Motor neuron (in vitro differentiated cells): ENCODE measurements around the gene LKAAEAR1. TPM values are rescaled to one million over a fixed set of nuclear protein-coding genes. Genes with fewer than 3 reads are reported as not detected.

Experiments
- ATAC-seq, 8 experiments: fragments of 200-7000 bp; cut with Tn5 transposase; replicated peaks in 6 of 8; 2 replicates each; pipeline ENCODE4 v1.8.0; 2021; ENCODE audit warnings: mild to moderate bottlenecking in 8 of 8, moderate library complexity in 8 of 8
- H3K27ac ChIP-seq, 2 donors: fragments of 250-450 bp; sonication (Bioruptor Pico); 2 replicates each; pipeline ENCODE4 v1.9.0; 2021; ENCODE audit warnings: antibody characterized with exemption in 2 of 2, mild to moderate bottlenecking in 2 of 2, moderate library complexity in 1 of 2
- H3K4me1 ChIP-seq, 2 donors: fragments of 250-450 bp; sonication (Bioruptor Pico); replicated peaks in 1 of 2; 2 replicates each; pipeline ENCODE4 v1.6.1; 2021; ENCODE audit warnings: antibody characterized with exemption in 2 of 2, mild to moderate bottlenecking in 2 of 2, moderate library complexity in 1 of 2
- H3K4me3 ChIP-seq, 5 donors: fragments of 250-450 bp; sonication (Bioruptor Pico); 2 replicates each; pipeline ENCODE4 v1.9.0; 2021; ENCODE audit warnings: antibody characterized with exemption in 5 of 5, mild to moderate bottlenecking in 5 of 5, moderate library complexity in 4 of 5
- WGBS, 10 experiments: fragments of 450-650 bp; shearing (Covaris generic); methylation state at CpG; one replicate each; pipeline ENCODE4 v1.0.0; 2022; 5-methylcytosine and 5-hydroxymethylcytosine counted together
- in situ Hi-C, 9 experiments: fragments of 400-800 bp; cut with MboI; loops; one replicate each; pipeline ENCODE4 v1.15.0; 2021; ENCODE audit warnings: low sequenced_read_pairs in 9 of 9, low pct_unique_long_range_greater_than_20kb in 2 of 9; ENCODE audit not compliant: unreplicated experiment in 9 of 9
- total RNA-seq, 8 experiments: library from RNA; unstranded; fragments of 300-600 nt; gene quantifications; 2 replicates each; pipeline versions ENCODE4 v1.2.3 to v1.2.4, GENCODE V29; 2022

Gene LKAAEAR1
- total RNA-seq, 8 experiments from 2014 or later = 0.52 to 0.76 TPM; not detected in 6

- Histone ChIP-seq H3K4me1 (peaks cover 0 to 3% of the 10 kb centered on the region in 2 donors), H3K27ac (no peak overlapping the region), H3K4me3 (no peak overlapping the region)
- ATAC-seq = no peak
- in situ Hi-C loops = no loop called here
- 73 to 100% (median 96%) methylated on average over 1 to 5 of the region's 30 CpGs; no CpG with 5 or more reads in 5 of the 10 experiments for WGBS, 10 experiments
Measured at GRCh38 chr20:64071341-64072332, 12.6 kb downstream of the LKAAEAR1 start.

- no peak overlapping the region for H3K27ac ChIP-seq
- H3K4me3 ChIP-seq = no peak overlapping the region
- in situ Hi-C loops = no loop called here
- 82 to 100% (median 100%) methylated on average over 1 to 8 of the region's 31 CpGs; no CpG with 5 or more reads in 7 of the 10 experiments for WGBS, 10 experiments
- peaks cover 0 to 3% of the 10 kb centered on the region in 2 donors for H3K4me1 ChIP-seq
- ATAC-seq = no peak
Measured at GRCh38 chr20:64070244-64070993, 13.8 kb downstream of the LKAAEAR1 start.

- in situ Hi-C loops = no loop called here
- peak in 7 of 8 experiments; percentile 11 to 72 (median 25) for ATAC-seq
- 35 to 80% methylated on average over 1 to 9 of the region's 14 CpGs; no CpG with 5 or more reads in 8 of the 10 experiments for WGBS, 10 experiments
- no peak overlapping the region for H3K4me3 ChIP-seq
- peaks cover 0 to 3% of the 10 kb centered on the region in 2 donors for H3K4me1 ChIP-seq
- no peak overlapping the region for H3K27ac ChIP-seq
Measured at GRCh38 chr20:64069614-64070243, 14.5 kb downstream of the LKAAEAR1 start.

DNA sequence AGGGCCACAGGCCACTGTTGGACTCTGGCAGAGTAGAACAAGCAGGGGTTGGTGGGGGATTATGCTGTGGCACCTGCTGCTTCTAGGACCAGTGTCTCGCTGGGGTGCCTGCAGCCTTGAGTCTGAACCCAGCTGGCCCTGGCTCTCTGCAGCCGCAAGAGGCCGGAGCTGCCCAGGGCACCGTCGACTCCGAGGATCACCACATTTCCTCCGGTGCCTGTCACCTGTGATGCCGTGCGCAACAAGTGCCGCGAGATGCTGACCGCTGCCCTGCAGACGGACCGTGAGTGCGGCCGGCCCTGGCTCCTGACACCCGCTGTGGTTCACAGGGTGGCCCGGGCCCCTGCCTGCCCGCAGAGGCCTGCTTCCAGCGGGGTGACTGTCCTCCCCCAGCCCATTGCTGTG lies 15.0 kb downstream of the LKAAEAR1 start:
- in situ Hi-C loops = no loop called here
- ATAC-seq = no peak
- no peak overlapping the region for H3K4me3 ChIP-seq

GRCh38 chr20:64068386-64069208 lies 15.6 kb downstream of the LKAAEAR1 start:
- 33 to 100% (median 71%) methylated on average over 1 to 2 of the region's 12 CpGs; no CpG with 5 or more reads in 6 of the 10 experiments for WGBS, 10 experiments
- H3K27ac ChIP-seq = no peak overlapping the region
- H3K4me1 ChIP-seq = peaks cover 7 to 12% of the 10 kb centered on the region in 2 donors
- no peak for ATAC-seq
- in situ Hi-C loops = no loop called here
- H3K4me3 ChIP-seq = no peak overlapping the region

More for the DNA sequence above, 15.0 kb downstream of the LKAAEAR1 start:
- no peak overlapping the region for H3K27ac ChIP-seq
- WGBS, 10 experiments = 80 to 100% (median 86%) methylated on average over 1 to 9 of the region's 20 CpGs; no CpG with 5 or more reads in 6 of the 10 experiments
- peaks cover 4 to 7% of the 10 kb centered on the region in 2 donors for H3K4me1 ChIP-seq

- in situ Hi-C loops = no loop called here
- no peak overlapping the region for H3K4me3 ChIP-seq
- no peak for ATAC-seq
- no peak overlapping the region for H3K27ac ChIP-seq
- H3K4me1 ChIP-seq = peaks cover 7 to 12% of the 10 kb centered on the region in 2 donors
- 67 to 80% methylated on average over 1 to 3 of the region's 12 CpGs; no CpG with 5 or more reads in 8 of the 10 experiments for WGBS, 10 experiments
Measured at GRCh38 chr20:64067733-64068307, 16.4 kb downstream of the LKAAEAR1 start.

DNA sequence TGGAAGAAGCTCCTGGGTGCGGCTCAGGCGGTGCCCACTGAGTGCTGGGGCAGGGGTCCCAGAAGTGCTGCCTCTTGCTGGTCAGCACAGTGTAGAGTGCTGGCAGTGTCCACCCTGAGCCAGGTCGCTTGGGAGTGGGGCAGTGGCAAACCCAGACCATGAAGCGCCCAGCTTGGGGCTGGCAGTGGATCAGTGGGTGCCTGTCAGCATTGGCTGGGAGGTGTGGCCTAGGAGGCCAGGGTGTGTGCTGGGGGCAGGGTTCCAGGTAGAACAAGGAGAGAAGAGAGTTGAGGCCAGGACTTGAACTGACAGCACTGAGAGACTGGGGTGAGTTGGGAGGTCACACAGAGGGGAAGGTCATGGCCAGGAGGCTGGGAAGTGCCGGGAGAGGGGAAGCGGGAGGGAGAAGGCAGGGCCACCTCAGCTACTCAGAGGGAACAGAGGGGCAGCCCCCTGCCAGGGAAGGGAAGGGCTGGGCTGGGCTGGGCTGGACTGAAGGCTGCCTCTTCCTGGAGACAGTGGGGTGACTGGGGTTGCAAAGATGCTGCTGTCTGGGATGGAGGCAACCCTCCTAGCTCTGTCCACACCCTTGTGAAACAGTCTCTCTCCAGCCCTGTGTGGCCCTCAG lies 17.1 kb downstream of the LKAAEAR1 start:
- Histone ChIP-seq H3K4me1 (peaks cover 12 to 18% of the 10 kb centered on the region in 2 donors), H3K4me3 (no peak overlapping the region), H3K27ac (no peak overlapping the region)
- 60 to 86% (median 81%) methylated on average over 1 to 3 of the region's 6 CpGs; no CpG with 5 or more reads in 7 of the 10 experiments for WGBS, 10 experiments
- ATAC-seq = no peak
- in situ Hi-C loops = no loop called here

GRCh38 chr20:64065974-64066343 lies 18.2 kb downstream of the LKAAEAR1 start:
- WGBS, 10 experiments = 0 to 40% (median 18%) methylated on average over 1 to 2 of the region's 5 CpGs; no CpG with 5 or more reads in 6 of the 10 experiments
- Histone ChIP-seq H3K27ac (no peak overlapping the region), H3K4me3 (no peak overlapping the region), H3K4me1 (peaks cover 14 to 19% of the 10 kb centered on the region in 2 donors)
- ATAC-seq = no peak
- in situ Hi-C loops = no loop called here

- peaks cover 14 to 19% of the 10 kb centered on the region in 2 donors for H3K4me1 ChIP-seq
- H3K27ac ChIP-seq = no peak overlapping the region
- no peak overlapping the region for H3K4me3 ChIP-seq
- no peak for ATAC-seq
- in situ Hi-C loops = no loop called here
- 63 to 74% methylated on average over 2 to 10 of the region's 27 CpGs; no CpG with 5 or more reads in 8 of the 10 experiments for WGBS, 10 experiments
Measured at GRCh38 chr20:64065062-64065973, 18.9 kb downstream of the LKAAEAR1 start.

GRCh38 chr20:64064145-64064698 lies 20.0 kb downstream of the LKAAEAR1 start:
- no peak overlapping the region for H3K27ac ChIP-seq
- peak overlapping the region; percentile 68 to 94 (median 90) for H3K4me3 ChIP-seq
- peaks cover 14 to 15% of the 10 kb centered on the region in 2 donors for H3K4me1 ChIP-seq
- in situ Hi-C loops = no loop called here
- peak in 2 of 8 experiments; percentile 1 to 3 for ATAC-seq
- 11 to 51% (median 30%) methylated on average over 2 to 6 of the region's 12 CpGs; no CpG with 5 or more reads in 5 of the 10 experiments for WGBS, 10 experiments
